Fibroblast of mammary gland (primary cell): ENCODE measurements around the gene KBTBD7.

ENCODE experiments used
- DNase-seq: peaks from one replicate; pipeline ENCODE4 v3.0.0-alpha.2; 2010; ENCODE audit warnings: low read depth
- H3K4me3 ChIP-seq: 2 replicates; pipeline ENCODE4 v1.5.1; 2011; ENCODE audit warnings: low read depth, mild to moderate bottlenecking, low read length, moderate library complexity; ENCODE audit not compliant: control insufficient read depth
- TF ChIP-seq, protein P1 (sequence below): conservative IDR thresholded peaks from 2 replicates; pipeline ENCODE4 v1.5.1; 2011; ENCODE audit warnings: low read depth, low read length, inconsistent platforms; ENCODE audit not compliant: control insufficient read depth, insufficient read depth

KBTBD7 gene

DNA sequence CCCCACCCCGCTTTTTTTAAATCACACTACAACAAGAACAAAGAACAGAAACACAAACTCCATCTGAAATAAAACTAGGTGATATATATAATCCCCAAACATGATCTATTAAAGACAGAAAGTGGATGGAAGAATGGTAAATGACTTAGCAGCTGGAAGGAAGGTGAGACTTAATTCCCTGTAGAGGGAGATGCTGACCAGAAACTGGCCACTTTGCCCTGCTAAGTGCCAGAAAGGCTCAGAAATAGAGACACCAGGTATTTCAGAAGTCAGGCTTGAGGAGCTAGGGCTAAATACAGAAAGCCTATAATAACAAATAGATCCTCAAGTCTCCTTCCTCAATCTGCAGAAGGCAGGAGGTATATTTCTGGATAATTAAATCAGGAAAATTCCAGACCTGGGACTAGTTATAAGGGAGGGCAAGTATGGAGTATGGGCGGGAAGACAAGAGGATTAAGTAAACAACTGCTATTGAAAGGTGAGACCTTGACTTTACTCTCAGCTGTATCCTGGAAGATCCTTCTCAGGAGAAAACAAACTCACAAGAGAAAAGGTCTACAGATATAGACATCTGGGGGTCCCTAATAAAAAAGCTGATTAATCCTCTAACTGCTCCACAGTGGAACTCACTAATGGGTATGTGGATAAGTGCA is 36.8 kb upstream of the KBTBD7 start:
- H3K4me3 ChIP-seq = no peak overlapping the region
- TF ChIP-seq, protein P1, sequence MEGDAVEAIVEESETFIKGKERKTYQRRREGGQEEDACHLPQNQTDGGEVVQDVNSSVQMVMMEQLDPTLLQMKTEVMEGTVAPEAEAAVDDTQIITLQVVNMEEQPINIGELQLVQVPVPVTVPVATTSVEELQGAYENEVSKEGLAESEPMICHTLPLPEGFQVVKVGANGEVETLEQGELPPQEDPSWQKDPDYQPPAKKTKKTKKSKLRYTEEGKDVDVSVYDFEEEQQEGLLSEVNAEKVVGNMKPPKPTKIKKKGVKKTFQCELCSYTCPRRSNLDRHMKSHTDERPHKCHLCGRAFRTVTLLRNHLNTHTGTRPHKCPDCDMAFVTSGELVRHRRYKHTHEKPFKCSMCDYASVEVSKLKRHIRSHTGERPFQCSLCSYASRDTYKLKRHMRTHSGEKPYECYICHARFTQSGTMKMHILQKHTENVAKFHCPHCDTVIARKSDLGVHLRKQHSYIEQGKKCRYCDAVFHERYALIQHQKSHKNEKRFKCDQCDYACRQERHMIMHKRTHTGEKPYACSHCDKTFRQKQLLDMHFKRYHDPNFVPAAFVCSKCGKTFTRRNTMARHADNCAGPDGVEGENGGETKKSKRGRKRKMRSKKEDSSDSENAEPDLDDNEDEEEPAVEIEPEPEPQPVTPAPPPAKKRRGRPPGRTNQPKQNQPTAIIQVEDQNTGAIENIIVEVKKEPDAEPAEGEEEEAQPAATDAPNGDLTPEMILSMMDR = no peak
- no peak for DNase-seq

DNA sequence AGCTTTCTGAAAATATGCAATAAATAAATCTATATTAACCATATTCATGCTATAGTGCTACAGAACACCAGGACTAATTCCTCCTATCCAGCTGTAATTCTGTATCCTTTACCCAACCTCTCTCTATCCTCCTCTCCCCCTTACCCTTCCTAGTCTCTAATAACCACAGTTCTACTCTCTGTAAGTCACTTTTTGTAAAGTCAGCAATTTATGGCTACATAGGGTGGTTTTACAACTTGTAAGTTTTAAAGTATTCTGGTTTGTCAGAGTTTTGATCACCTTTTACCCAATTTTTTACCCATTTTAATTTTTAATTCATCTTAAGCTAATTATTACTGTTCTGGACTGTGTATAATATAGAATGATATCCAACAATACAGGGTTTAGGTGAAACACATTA is 35.0 kb upstream of the KBTBD7 start:
- TF ChIP-seq, protein P1 = no peak
- no peak for DNase-seq
- no peak overlapping the region for H3K4me3 ChIP-seq

DNA sequence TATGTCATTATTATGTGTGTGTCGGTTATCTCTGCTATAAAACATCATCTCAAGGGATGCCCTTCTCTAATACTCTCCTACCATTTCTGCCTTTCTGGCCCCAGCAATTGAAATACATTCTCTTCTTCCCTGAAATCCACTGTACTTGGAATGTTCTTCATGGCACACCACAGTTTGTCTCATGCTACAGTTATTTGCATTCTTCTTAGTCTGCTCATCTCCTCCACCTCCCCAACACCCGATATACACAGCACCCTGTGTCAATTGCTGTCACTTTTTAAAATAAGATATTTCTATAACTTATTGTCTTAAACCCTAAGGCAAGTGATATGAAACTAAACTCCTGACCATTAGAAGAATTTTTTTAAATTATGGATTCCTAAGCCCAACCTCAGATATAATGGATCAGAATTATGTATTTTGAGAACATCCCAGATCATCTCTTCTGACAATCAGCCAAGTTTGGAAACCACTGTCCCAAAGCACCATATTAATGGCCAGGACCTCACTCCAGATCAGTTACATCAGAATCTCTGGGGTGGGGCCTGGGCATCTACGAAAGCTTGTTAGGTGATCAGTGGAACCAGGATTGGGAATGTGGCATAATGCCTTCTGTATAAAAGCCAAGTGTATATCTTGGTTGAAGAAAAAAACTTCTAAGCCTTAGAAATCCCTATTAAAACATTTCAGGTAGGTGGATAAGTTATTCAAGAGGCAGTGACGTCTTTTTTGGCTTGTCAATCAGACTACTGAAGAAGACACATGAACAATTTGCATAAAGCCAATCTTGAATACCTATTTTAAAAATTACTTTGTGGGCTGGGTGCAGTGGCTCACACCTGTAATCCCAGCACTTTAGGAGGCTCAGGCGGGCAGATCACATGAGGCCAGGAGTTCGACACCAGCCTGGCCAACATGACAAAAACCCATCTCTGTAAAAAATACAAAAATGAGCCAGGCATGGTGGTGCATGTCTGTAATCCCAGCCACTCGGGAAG is 30.0 kb upstream of the KBTBD7 start:
- TF ChIP-seq, protein P1 = no peak
- DNase-seq = peak; percentile 74
- H3K4me3 ChIP-seq = no peak overlapping the region

DNA sequence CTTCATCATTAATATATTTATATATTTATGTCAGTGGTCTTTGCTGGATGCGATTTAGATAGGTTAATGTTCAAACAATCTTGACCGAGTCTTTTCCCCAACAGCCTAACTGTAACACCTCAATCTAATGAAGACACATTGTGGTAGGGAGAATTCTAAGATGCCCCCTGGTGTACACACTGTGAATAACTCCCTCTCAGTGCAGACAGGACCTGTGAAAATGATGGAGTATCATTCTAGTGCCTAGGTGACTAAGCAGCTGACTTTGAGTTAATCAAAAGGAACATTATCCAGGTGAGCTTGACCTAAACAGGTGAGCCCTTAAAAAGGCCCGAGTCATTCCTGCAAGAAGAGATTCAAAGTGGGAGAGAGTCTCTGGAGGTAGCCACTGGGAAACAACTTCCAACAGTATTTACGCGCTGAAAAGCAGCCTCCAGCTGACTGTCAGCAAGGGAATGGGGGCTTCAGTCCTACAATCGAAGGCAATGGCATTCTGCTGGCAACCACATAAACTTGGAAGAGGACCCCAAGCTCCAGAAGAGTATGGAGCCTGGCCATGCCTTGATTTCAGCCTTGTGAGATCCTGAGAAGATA is 28.0 kb upstream of the KBTBD7 start:
- DNase-seq = peak; percentile 64
- H3K4me3 ChIP-seq = no peak overlapping the region
- TF ChIP-seq, protein P1 = peak; percentile 91

DNA sequence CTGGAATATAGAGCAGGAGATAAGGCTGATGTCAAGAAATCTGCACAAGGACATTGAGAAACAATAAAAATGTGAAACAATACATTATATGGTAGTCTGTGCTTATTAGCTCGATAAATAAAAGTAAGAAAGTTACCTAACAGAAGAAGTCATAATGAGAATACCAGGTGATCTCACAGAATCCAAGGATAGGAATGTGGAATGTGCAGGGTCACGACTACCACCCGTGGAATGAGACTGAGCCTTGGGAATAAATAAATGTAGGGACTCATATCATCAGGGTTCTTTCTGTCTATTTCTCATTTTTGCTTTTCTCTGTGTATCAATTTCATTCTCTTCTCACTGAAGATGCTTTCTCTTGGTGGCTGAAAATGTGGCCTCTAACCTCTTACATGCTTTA is 26.0 kb upstream of the KBTBD7 start:
- TF ChIP-seq, protein P1 = no peak
- no peak for DNase-seq

DNA sequence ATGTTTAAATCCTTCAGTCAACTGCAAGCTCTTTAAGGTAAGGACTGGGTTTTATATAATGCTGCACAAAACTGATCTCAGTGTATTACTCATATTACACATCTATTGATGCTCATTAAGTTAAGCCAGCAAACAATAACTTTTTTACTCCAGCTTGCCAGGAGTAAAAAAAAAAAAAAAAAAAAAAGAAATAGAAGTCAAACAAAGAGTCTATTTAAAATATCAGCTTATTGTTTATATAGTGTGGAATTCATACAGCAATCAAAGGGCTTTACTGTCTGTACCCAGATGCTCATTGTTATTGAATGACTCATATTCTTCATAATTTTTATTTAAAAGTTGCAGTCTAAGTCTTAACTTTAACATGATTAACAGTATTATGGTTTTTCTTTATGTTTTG is 21.8 kb upstream of the KBTBD7 start:
- DNase-seq = peak; percentile 27

More for the DNA sequence above, 26.0 kb upstream of the KBTBD7 start:
- no peak overlapping the region for H3K4me3 ChIP-seq

More for the DNA sequence above, 21.8 kb upstream of the KBTBD7 start:
- no peak overlapping the region for H3K4me3 ChIP-seq
- TF ChIP-seq, protein P1 = no peak
